HCT116 (cell line): ENCODE results near the gene CD200R1L. TPM values are rescaled to one million over a fixed set of nuclear protein-coding genes. Genes with fewer than 3 reads are reported as not detected.

ENCODE experiments used
- ATAC-seq: fragments of 200-7000 bp; cut with Tn5 transposase; 2 replicates; pipeline ENCODE4 v1.9.1; 2020; ENCODE audit warnings: mild to moderate bottlenecking, moderate library complexity
- BruUV-seq: library from RNA; stranded (reverse); fragments of 400-500 nt; replicated peaks from 2 replicates; lab custom pipeline; 2021; lab: Mats Ljungman, UMichigan
- CTCF ChIA-PET: fragments of 300-600 bp; sonication (Branson Sonifier 250); formaldehyde crosslinking; loops from one replicate; lab custom pipeline; 2021; ENCODE audit warnings: antibody characterized with exemption; lab: Charles Lee
- POLR2A ChIA-PET: fragments of 300-600, 350-600 bp; sonication (Branson Sonifier 250); formaldehyde crosslinking; loops from one replicate; lab custom pipeline; 2021; ENCODE audit warnings: antibody characterized with exemption; lab: Charles Lee
- RAD21 ChIA-PET, 2 experiments: fragments of 300-600 bp; sonication (Branson Sonifier 250); formaldehyde crosslinking; loops; one replicate each; lab custom pipeline; 2023; ENCODE audit warnings: low total read pairs in 2 of 2; ENCODE audit not compliant: uncharacterized antibody in 2 of 2, unreplicated experiment in 2 of 2, low non-redundant PET in 1 of 2; lab: Charles Lee
- DNase-seq: peaks from one replicate; pipeline ENCODE4 v3.0.0-alpha.2; 2010; ENCODE audit warnings: low read depth, low spot score
- H2AFZ ChIP-seq: fragments of 200-600 bp; shearing (Covaris generic), sonication (generic); 2 replicates; pipeline ENCODE4 v1.6.1; 2017; ENCODE audit warnings: low read depth, mixed run types, mixed read lengths, antibody characterized with exemption, low read length; ENCODE audit not compliant: poor library complexity, severe bottlenecking
- H3K27ac ChIP-seq: 2 replicates; pipeline ENCODE4 v1.5.1; 2012; ENCODE audit warnings: low read depth, low read length
- H3K27me3 ChIP-seq: fragments of 200-600 bp; sonication (generic); 2 replicates; pipeline ENCODE4 v1.6.1; 2016; ENCODE audit warnings: mixed run types, low read length, mixed read lengths; ENCODE audit not compliant: insufficient read depth
- H3K36me3 ChIP-seq, 2 experiments: fragments of 200-500 bp in 1 of 2; fragments of 200-600 bp in 1 of 2; sonication (Bioruptor generic) in 1 of 2; sonication (generic) in 1 of 2; 2 replicates each; pipeline versions ENCODE4 v1.5.1 to v1.6.1; 2014 to 2016; ENCODE audit warnings: low read length in 2 of 2, inconsistent platforms in 1 of 2, mixed read lengths in 1 of 2, mixed run types in 1 of 2; ENCODE audit not compliant: insufficient read depth in 2 of 2, control insufficient read depth in 1 of 2
- H3K4me1 ChIP-seq, 2 experiments: fragments of 200-600 bp in 1 of 2; sonication (generic) in 1 of 2; 2 replicates each; pipeline versions ENCODE4 v1.5.1 to v1.6.1; 2012 to 2017; ENCODE audit warnings: low read length in 2 of 2, inconsistent platforms in 1 of 2, mild to moderate bottlenecking in 1 of 2, mixed read lengths in 1 of 2, mixed run types in 1 of 2, moderate library complexity in 1 of 2; ENCODE audit not compliant: insufficient read depth in 2 of 2, control insufficient read depth in 1 of 2
- H3K4me2 ChIP-seq: fragments of 200-600 bp; sonication (generic); 2 replicates; pipeline ENCODE4 v1.6.1; 2017; ENCODE audit warnings: mixed run types, low read length, mixed read lengths
- H3K4me3 ChIP-seq, 2 experiments: fragments of 200-600 bp in 1 of 2; sonication (generic) in 1 of 2; replicated peaks in 1 of 2; 2 replicates each; pipeline ENCODE4 v1.5.1; 2011 to 2016; ENCODE audit warnings: low read length in 2 of 2, control low read depth in 1 of 2, low read depth in 1 of 2, mild to moderate bottlenecking in 1 of 2, mixed read lengths in 1 of 2, mixed run types in 1 of 2
- H3K79me2 ChIP-seq: fragments of 200-600 bp; sonication (generic); 2 replicates; pipeline ENCODE4 v1.6.1; 2017; ENCODE audit warnings: mild to moderate bottlenecking, mixed run types, low read length, moderate library complexity, mixed read lengths; ENCODE audit not compliant: insufficient read depth
- H3K9ac ChIP-seq: fragments of 200-600 bp; sonication (generic); 2 replicates; pipeline ENCODE4 v1.6.1; 2016; ENCODE audit warnings: low read length, mixed read lengths
- H3K9me2 ChIP-seq: fragments of 200-600 bp; sonication (generic), shearing (Covaris generic); 2 replicates; pipeline ENCODE4 v1.6.1; 2017; ENCODE audit warnings: mixed run types, mild to moderate bottlenecking, moderate library complexity; ENCODE audit not compliant: insufficient read depth
- H3K9me3 ChIP-seq, 2 experiments: fragments of 200-500 bp in 1 of 2; fragments of 200-600 bp in 1 of 2; sonication (Bioruptor generic) in 1 of 2; sonication (generic) in 1 of 2; 2 replicates each; pipeline ENCODE4 v1.6.1; 2014 to 2017; ENCODE audit warnings: low read length in 2 of 2, mixed read lengths in 2 of 2, inconsistent platforms in 1 of 2, low read depth in 1 of 2, mild to moderate bottlenecking in 1 of 2, mixed run types in 1 of 2, moderate library complexity in 1 of 2; ENCODE audit not compliant: control insufficient read depth in 1 of 2, insufficient read depth in 1 of 2
- H4K20me1 ChIP-seq: fragments of 200-600 bp; sonication (generic), shearing (Covaris generic); 2 replicates; pipeline ENCODE4 v1.6.1; 2017; ENCODE audit warnings: mixed run types, mild to moderate bottlenecking, moderate library complexity; ENCODE audit not compliant: insufficient read depth
- CBX3 ChIP-seq: IDR thresholded peaks from 2 replicates; pipeline ENCODE4 v1.6.1; 2012; ENCODE audit warnings: low read depth
- CEBPB ChIP-seq: IDR thresholded peaks from 2 replicates; pipeline ENCODE4 v1.6.1; 2012; ENCODE audit warnings: low read depth
- CTCF ChIP-seq, 3 experiments: fragments of 200-600 bp in 1 of 3; sonication (generic) in 1 of 3; IDR thresholded peaks in 2 of 3; conservative IDR thresholded peaks in 1 of 3; 2 replicates each; pipeline ENCODE4 v1.5.1; 2012 to 2017; ENCODE audit warnings: low read depth in 2 of 3, low read length in 2 of 3, antibody characterized with exemption in 1 of 3, borderline replicate concordance in 1 of 3, control low read depth in 1 of 3, mild to moderate bottlenecking in 1 of 3, mixed read lengths in 1 of 3, mixed run types in 1 of 3, moderate library complexity in 1 of 3; ENCODE audit not compliant: insufficient read depth in 1 of 3
- ELF1 ChIP-seq: IDR thresholded peaks from 2 replicates; pipeline ENCODE4 v1.6.1; 2012; ENCODE audit warnings: low read depth, borderline replicate concordance
- EZH2phosphoT487 ChIP-seq: fragments of 200-600 bp; IDR thresholded peaks from 2 replicates; pipeline ENCODE4 v1.6.1; 2018; ENCODE audit warnings: antibody characterized with exemption, borderline replicate concordance
- MAX ChIP-seq: IDR thresholded peaks from 2 replicates; pipeline ENCODE4 v1.6.1; 2012
- POLR2A ChIP-seq: IDR thresholded peaks from 2 replicates; pipeline ENCODE4 v1.7.0; 2011; ENCODE audit warnings: borderline replicate concordance; ENCODE audit not compliant: insufficient read depth, insufficient read length; ENCODE audit errors: extremely low read depth
- RAD21 ChIP-seq: IDR thresholded peaks from 2 replicates; pipeline ENCODE4 v1.6.1; 2012; ENCODE audit warnings: low read depth, mild to moderate bottlenecking
- SIN3A ChIP-seq: IDR thresholded peaks from 2 replicates; pipeline ENCODE4 v1.6.1; 2012; ENCODE audit warnings: low read depth
- SP1 ChIP-seq: IDR thresholded peaks from 2 replicates; pipeline ENCODE4 v1.6.1; 2012; ENCODE audit warnings: low read depth
- SRF ChIP-seq: IDR thresholded peaks from 2 replicates; pipeline ENCODE4 v1.6.1; 2012; ENCODE audit warnings: low read depth
- TCF7L2 ChIP-seq: IDR thresholded peaks from 2 replicates; pipeline ENCODE4 v1.7.0; 2011; ENCODE audit warnings: borderline replicate concordance, inconsistent platforms; ENCODE audit not compliant: insufficient read depth, insufficient read length; ENCODE audit errors: extremely low read depth
- YY1 ChIP-seq: IDR thresholded peaks from 2 replicates; pipeline ENCODE4 v1.6.1; 2011; ENCODE audit warnings: low read length, low read depth, moderate library complexity, mild to moderate bottlenecking; ENCODE audit not compliant: insufficient replicate concordance; ENCODE audit errors: extremely low read depth
- ZBTB33 ChIP-seq: IDR thresholded peaks from 2 replicates; pipeline ENCODE4 v1.6.1; 2011; ENCODE audit warnings: mild to moderate bottlenecking, low read length, moderate library complexity; ENCODE audit not compliant: insufficient replicate concordance; ENCODE audit errors: extremely low read depth
- ZFX ChIP-seq: fragments of 450-650 bp; IDR thresholded peaks from 2 replicates; pipeline ENCODE4 v1.6.1; 2017
- ZNF274 ChIP-seq: fragments of 200-500 bp; sonication (Bioruptor generic); IDR thresholded peaks from 2 replicates; pipeline ENCODE4 v1.6.1; 2014; ENCODE audit warnings: mild to moderate bottlenecking, low read depth, low read length, inconsistent platforms
- intact Hi-C: fragments of 100-400 bp; cut with micrococcal nuclease; formaldehyde crosslinking; loops from 2 replicates; pipeline ENCODE4 v1.10.0; 2022
- total RNA-seq: library from RNA; stranded (reverse); gene quantifications from one replicate; pipeline ENCODE4 v1.2.1, GENCODE V29; 2021; ENCODE audit not compliant: unreplicated experiment
- TF ChIP-seq, protein P1 (sequence below): IDR thresholded peaks from 2 replicates; pipeline ENCODE4 v1.6.1; 2012; ENCODE audit warnings: low read depth
- TF ChIP-seq, protein P2 (sequence below): IDR thresholded peaks from 2 replicates; pipeline ENCODE4 v1.6.1; 2012

CD200R1L gene
- total RNA-seq, 1 experiment from 2014 or later, result not detected

DNA sequence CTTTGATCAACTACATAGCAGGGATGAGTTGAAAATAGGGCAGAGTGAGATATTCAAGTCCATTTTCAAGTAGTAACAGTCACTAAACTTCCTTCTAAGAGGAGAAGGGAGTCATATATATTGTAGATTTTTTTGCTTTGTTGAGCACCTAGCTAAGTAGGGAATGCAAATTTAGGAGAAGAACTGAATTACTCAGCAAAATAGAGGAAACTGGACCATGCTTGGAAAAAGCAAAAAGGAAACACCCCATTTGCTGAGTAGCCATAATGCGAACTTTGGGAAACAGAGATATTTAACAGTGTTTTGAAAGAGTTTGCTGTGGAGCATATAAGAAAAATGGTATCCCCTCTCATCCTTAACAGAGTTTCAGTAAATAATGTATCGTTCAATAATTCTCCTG, 54.9 kb downstream of the CD200R1L start:
- TF ChIP-seq SIN3A (no peak), ZFX (no peak), MAX (no peak), EZH2phosphoT487 (no peak), YY1 (no peak), CTCF (IDR thresholded peaks at IDR 0.05 in 2 of 3, conservative IDR thresholded peaks at IDR 0.05 in 1 of 3; ENCODE audit: borderline replicate concordance in 1 of 3, insufficient read depth in 1 of 3, low read depth in 2 of 3, low read length in 2 of 3) (no peak), RAD21 (no peak), SP1 (no peak), ELF1 (no peak), SRF (no peak), TCF7L2 (no peak), CBX3 (no peak), POLR2A (no peak), CEBPB (no peak), ZBTB33 (no peak), ZNF274 (no peak)
- TF ChIP-seq, protein P1, sequence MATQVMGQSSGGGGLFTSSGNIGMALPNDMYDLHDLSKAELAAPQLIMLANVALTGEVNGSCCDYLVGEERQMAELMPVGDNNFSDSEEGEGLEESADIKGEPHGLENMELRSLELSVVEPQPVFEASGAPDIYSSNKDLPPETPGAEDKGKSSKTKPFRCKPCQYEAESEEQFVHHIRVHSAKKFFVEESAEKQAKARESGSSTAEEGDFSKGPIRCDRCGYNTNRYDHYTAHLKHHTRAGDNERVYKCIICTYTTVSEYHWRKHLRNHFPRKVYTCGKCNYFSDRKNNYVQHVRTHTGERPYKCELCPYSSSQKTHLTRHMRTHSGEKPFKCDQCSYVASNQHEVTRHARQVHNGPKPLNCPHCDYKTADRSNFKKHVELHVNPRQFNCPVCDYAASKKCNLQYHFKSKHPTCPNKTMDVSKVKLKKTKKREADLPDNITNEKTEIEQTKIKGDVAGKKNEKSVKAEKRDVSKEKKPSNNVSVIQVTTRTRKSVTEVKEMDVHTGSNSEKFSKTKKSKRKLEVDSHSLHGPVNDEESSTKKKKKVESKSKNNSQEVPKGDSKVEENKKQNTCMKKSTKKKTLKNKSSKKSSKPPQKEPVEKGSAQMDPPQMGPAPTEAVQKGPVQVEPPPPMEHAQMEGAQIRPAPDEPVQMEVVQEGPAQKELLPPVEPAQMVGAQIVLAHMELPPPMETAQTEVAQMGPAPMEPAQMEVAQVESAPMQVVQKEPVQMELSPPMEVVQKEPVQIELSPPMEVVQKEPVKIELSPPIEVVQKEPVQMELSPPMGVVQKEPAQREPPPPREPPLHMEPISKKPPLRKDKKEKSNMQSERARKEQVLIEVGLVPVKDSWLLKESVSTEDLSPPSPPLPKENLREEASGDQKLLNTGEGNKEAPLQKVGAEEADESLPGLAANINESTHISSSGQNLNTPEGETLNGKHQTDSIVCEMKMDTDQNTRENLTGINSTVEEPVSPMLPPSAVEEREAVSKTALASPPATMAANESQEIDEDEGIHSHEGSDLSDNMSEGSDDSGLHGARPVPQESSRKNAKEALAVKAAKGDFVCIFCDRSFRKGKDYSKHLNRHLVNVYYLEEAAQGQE, result no peak
- TF ChIP-seq, protein P2, sequence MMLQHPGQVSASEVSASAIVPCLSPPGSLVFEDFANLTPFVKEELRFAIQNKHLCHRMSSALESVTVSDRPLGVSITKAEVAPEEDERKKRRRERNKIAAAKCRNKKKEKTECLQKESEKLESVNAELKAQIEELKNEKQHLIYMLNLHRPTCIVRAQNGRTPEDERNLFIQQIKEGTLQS, result no peak
- ATAC-seq, result no peak
- intact Hi-C loops, result no loop called here
- no peak overlapping the region for H3K9ac ChIP-seq
- H2AFZ ChIP-seq, result no peak overlapping the region
- no peak overlapping the region for H3K4me2 ChIP-seq
- no peaks in the 10 kb centered on the region for H3K27me3 ChIP-seq
- POLR2A ChIA-PET, result no interaction called here
- RAD21 ChIA-PET, result no interaction called here
- BruUV-seq, result no TSS peak
- no peaks in the 10 kb centered on the region for H3K9me3 ChIP-seq
- no peaks in the 10 kb centered on the region for H3K36me3 ChIP-seq
- no peak overlapping the region for H3K4me3 ChIP-seq
- CTCF ChIA-PET, result no interaction called here
- no peaks in the 10 kb centered on the region for H4K20me1 ChIP-seq
- H3K79me2 ChIP-seq, result no peaks in the 10 kb centered on the region
- no peak for DNase-seq
- no peaks in the 10 kb centered on the region for H3K4me1 ChIP-seq
- no peaks in the 10 kb centered on the region for H3K9me2 ChIP-seq
- H3K27ac ChIP-seq, result no peak overlapping the region
